Measurements from ENCODE around the gene CXCL10. TPM values are rescaled to one million over a fixed set of nuclear protein-coding genes. Genes with fewer than 3 reads are reported as not detected.

The CXCL10 gene
- total and polyA plus RNA-seq, 2 of the 4 experiments (the other 2 are of a cell fraction): 0.15 to 0.18 TPM

- WGBS, 2 experiments (ENCODE audit: extremely low coverage in 2 of 2, insufficient read length in 1 of 2): no CpG with 5 or more reads among the region's 3 CpGs
- H2BK5ac ChIP-seq (ENCODE audit: low read depth, low read length, poor library complexity, severe bottlenecking): no peak overlapping the region
- no peak overlapping the region for H3K4me3 ChIP-seq (ENCODE audit: insufficient read depth, low read depth, low read length)
- H2AK5ac ChIP-seq (ENCODE audit: low read depth, low read length): no peak overlapping the region
- ATAC-seq (ENCODE audit: low read depth) (no peak), DNase-seq (no peak)
- no peaks in the 10 kb centered on the region for H3K9me3 ChIP-seq (ENCODE audit: control insufficient read depth, insufficient read depth, low read length)
- no peak overlapping the region for H3K4ac ChIP-seq (ENCODE audit: low read depth, low read length)
- no peak overlapping the region for H3K27ac ChIP-seq (ENCODE audit: insufficient read depth, low read length)
- no peak overlapping the region for H4K5ac ChIP-seq (ENCODE audit: low read depth, low read length)
- no peaks in the 10 kb centered on the region for H4K20me1 ChIP-seq (ENCODE audit: insufficient read depth, low read length)
- ChIA-PET CTCF (no interaction called here), POLR2A (ENCODE audit: unreplicated experiment) (no interaction called here)
- dilution Hi-C loops (cut with HindIII; ENCODE audit: low sequenced_read_pairs, unreplicated experiment): no loop called here
- no peak overlapping the region for H3K18ac ChIP-seq (ENCODE audit: low read depth, low read length)
- no peak overlapping the region for H3K56ac ChIP-seq (ENCODE audit: extremely low read depth, insufficient read depth, low read length)
- H3K9ac ChIP-seq (ENCODE audit: low read depth, low read length): no peak overlapping the region
- H2BK15ac ChIP-seq (ENCODE audit: low read depth, low read length): no peak overlapping the region
- peaks cover 4% of the 10 kb centered on the region; the same call in 1 of the 2 replicates for H3K27me3 ChIP-seq (ENCODE audit: control insufficient read depth, insufficient read depth, low read length)
- in situ Hi-C loops (cut with MboI; ENCODE audit: low sequenced_read_pairs): no loop called here
- H4K91ac ChIP-seq (ENCODE audit: insufficient read depth, low read depth, low read length): no peak overlapping the region
- H2BK120ac ChIP-seq (ENCODE audit: low read depth, low read length): no peak overlapping the region
- no peak overlapping the region for H2AK9ac ChIP-seq (replicated peaks; ENCODE audit: low read depth, low read length, poor library complexity)
- H3K23ac ChIP-seq (ENCODE audit: low read depth, low read length): no peak overlapping the region
- H2AFZ ChIP-seq (replicated peaks; ENCODE audit: low read length, poor library complexity): no peak overlapping the region
- no peaks in the 10 kb centered on the region for H3K9me1 ChIP-seq (ENCODE audit: insufficient read depth, low read length)
- H3K79me1 ChIP-seq (ENCODE audit: low read depth in 1 of 2, low read length in 2 of 2): no peaks in the 10 kb centered on the region
- no TSS peak for BruUV-seq (replicated peaks)
- H3K36me3 ChIP-seq (ENCODE audit: control insufficient read depth, insufficient read depth, low read length): no peaks in the 10 kb centered on the region
- H3K4me1 ChIP-seq (ENCODE audit: control insufficient read depth, insufficient read depth, low read length): no peaks in the 10 kb centered on the region
- H3K14ac ChIP-seq (replicated peaks; ENCODE audit: low read depth, low read length): no peak overlapping the region
- TF ChIP-seq MAFK (IDR thresholded peaks at IDR 0.05; ENCODE audit: low read depth, low read length) (no peak), POLR2A (IDR thresholded peaks at IDR 0.05; ENCODE audit: low read depth, low read length) (no peak), BHLHE40 (IDR thresholded peaks at IDR 0.05; ENCODE audit: low read depth, low read length) (no peak), RCOR1 (IDR thresholded peaks at IDR 0.05; ENCODE audit: insufficient replicate concordance, low read length) (no peak), USF2 (IDR thresholded peaks at IDR 0.05; ENCODE audit: low read depth, low read length) (no peak), NFE2L2 (IDR thresholded peaks at IDR 0.05; ENCODE audit: low read depth, low read length) (no peak), MAZ (IDR thresholded peaks at IDR 0.05; ENCODE audit: borderline replicate concordance, low read depth, low read length) (no peak), MXI1 (IDR thresholded peaks at IDR 0.05; ENCODE audit: borderline replicate concordance, low read depth, low read length) (no peak)
- intact Hi-C loops (cut with micrococcal nuclease): no loop called here
- H4K8ac ChIP-seq (ENCODE audit: low read depth in 2 of 2, low read length in 2 of 2): no peak overlapping the region
- no peak overlapping the region for H3K4me2 ChIP-seq (ENCODE audit: low read depth, low read length)
- H2BK20ac ChIP-seq (ENCODE audit: low read depth, low read length): no peak overlapping the region
Observed at GRCh38 chr4:76036855-76037254, 13.6 kb upstream of the CXCL10 start.
